HepG2 (cell line): ENCODE measurements around the gene CCNL1. TPM values are rescaled to one million over a fixed set of nuclear protein-coding genes. Genes with fewer than 3 reads are reported as not detected.
A peak's percentile ranks its signal among the peaks of the same experiment; 100 is the strongest.

ENCODE experiments used
- ARID5B ChIP-seq: IDR thresholded peaks from 2 replicates; pipeline ENCODE4 v1.4.0; 2020; ENCODE audit warnings: mild to moderate bottlenecking, missing genetic modification reagents
- HDAC2 ChIP-seq: sonication (generic); formaldehyde crosslinking; IDR thresholded peaks from 2 replicates; pipeline ENCODE4 v1.4.0; 2020; ENCODE audit warnings: missing genetic modification reagents
- HNRNPL ChIP-seq: fragments of 200-400 bp; formaldehyde crosslinking; IDR thresholded peaks from 2 replicates; pipeline ENCODE4 v1.6.1; 2017; ENCODE audit warnings: mild to moderate bottlenecking, low read depth, low read length
- KAT8 ChIP-seq: IDR thresholded peaks from 2 replicates; pipeline ENCODE4 v1.6.1; 2016; ENCODE audit warnings: missing genetic modification reagents, missing compliant biosample characterization
- MLXIP ChIP-seq: sonication (generic); formaldehyde crosslinking; IDR thresholded peaks from 2 replicates; pipeline ENCODE4 v1.9.0; 2021; ENCODE audit warnings: missing genetic modification reagents, borderline replicate concordance
- TEAD3 ChIP-seq: optimal IDR thresholded peaks from 2 replicates; pipeline ENCODE3; 2016; ENCODE audit warnings: borderline replicate concordance
- ZFP91 ChIP-seq: sonication (generic); formaldehyde crosslinking; IDR thresholded peaks from 2 replicates; pipeline ENCODE4 v1.9.0; 2022; ENCODE audit warnings: missing genetic modification reagents, mild to moderate bottlenecking, borderline replicate concordance
- ZNF800 ChIP-seq: sonication (generic); formaldehyde crosslinking; IDR thresholded peaks from 2 replicates; pipeline ENCODE4 v1.4.0; 2020; ENCODE audit warnings: missing genetic modification reagents
- polyA plus RNA-seq, 8 experiments: library from polyadenylated mRNA; depleted of rRNA in 3 of 8; stranded (reverse) in 7 of 8; unstranded in 1 of 8; fragments of >200 nt; fragmentation: Illumina TruSeq in 4 of 8; extraction: Trizol in 4 of 8; gene quantifications; 2 replicates each; pipeline versions ENCODE4 v1.2.1 to v1.2.3, GENCODE V29; 2011 to 2016; ENCODE audit warnings: low read depth in 4 of 8, missing spikeins in 1 of 8, mixed read lengths in 1 of 8; ENCODE audit not compliant: insufficient read depth in 1 of 8
- total RNA-seq, 5 experiments: library from RNA; depleted of rRNA; stranded (reverse); fragments of >200 nt; fragmentation: Illumina TruSeq; extraction: Trizol; gene quantifications; 2 replicates each; pipeline ENCODE4 v1.2.3, GENCODE V29; 2016; ENCODE audit warnings: low read depth in 1 of 5
- TF ChIP-seq, protein P1 (sequence below): sonication (generic); formaldehyde crosslinking; IDR thresholded peaks from 2 replicates; pipeline ENCODE4; 2020; ENCODE audit warnings: missing genetic modification reagents, mild to moderate bottlenecking, borderline replicate concordance
- TF ChIP-seq, protein P2 (sequence below): sonication (generic); formaldehyde crosslinking; IDR thresholded peaks from 2 replicates; pipeline ENCODE4 v1.5.0; 2020; ENCODE audit warnings: missing genetic modification reagents

The CCNL1 gene
- total and polyA plus RNA-seq, 2 of the 13 experiments (the other 11 are each of a cell fraction or from before 2014, with no cell fraction given), result 151 to 303 TPM

- no peak for TF ChIP-seq MLXIP (CRISPR knock-in tag)
- TF ChIP-seq, protein P1, sequence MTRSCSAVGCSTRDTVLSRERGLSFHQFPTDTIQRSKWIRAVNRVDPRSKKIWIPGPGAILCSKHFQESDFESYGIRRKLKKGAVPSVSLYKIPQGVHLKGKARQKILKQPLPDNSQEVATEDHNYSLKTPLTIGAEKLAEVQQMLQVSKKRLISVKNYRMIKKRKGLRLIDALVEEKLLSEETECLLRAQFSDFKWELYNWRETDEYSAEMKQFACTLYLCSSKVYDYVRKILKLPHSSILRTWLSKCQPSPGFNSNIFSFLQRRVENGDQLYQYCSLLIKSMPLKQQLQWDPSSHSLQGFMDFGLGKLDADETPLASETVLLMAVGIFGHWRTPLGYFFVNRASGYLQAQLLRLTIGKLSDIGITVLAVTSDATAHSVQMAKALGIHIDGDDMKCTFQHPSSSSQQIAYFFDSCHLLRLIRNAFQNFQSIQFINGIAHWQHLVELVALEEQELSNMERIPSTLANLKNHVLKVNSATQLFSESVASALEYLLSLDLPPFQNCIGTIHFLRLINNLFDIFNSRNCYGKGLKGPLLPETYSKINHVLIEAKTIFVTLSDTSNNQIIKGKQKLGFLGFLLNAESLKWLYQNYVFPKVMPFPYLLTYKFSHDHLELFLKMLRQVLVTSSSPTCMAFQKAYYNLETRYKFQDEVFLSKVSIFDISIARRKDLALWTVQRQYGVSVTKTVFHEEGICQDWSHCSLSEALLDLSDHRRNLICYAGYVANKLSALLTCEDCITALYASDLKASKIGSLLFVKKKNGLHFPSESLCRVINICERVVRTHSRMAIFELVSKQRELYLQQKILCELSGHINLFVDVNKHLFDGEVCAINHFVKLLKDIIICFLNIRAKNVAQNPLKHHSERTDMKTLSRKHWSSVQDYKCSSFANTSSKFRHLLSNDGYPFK (CRISPR knock-in tag), result peak; percentile 27; the same call in 1 of the 2 replicates
- TF ChIP-seq, protein P2, sequence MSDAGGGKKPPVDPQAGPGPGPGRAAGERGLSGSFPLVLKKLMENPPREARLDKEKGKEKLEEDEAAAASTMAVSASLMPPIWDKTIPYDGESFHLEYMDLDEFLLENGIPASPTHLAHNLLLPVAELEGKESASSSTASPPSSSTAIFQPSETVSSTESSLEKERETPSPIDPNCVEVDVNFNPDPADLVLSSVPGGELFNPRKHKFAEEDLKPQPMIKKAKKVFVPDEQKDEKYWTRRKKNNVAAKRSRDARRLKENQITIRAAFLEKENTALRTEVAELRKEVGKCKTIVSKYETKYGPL (CRISPR knock-in tag), result no peak
- no peak; the same call in 1 of the 2 replicates for TF ChIP-seq KAT8 (CRISPR knock-in tag)
- TF ChIP-seq HNRNPL, result 0 out of 2 replicates have a peak, but pooled peaks have one; percentile 25
- peak; percentile 50; the same call in 1 of the 2 replicates for TF ChIP-seq ARID5B (CRISPR knock-in tag)
- peak; percentile 56 for TF ChIP-seq TEAD3 (CRISPR knock-in tag)
- TF ChIP-seq ZNF800 (CRISPR knock-in tag), result 0 out of 2 replicates have a peak, but pooled peaks have one; percentile 28
- 0 out of 2 replicates have a peak, but pooled peaks have one; percentile 8 for TF ChIP-seq HDAC2
- peak; percentile 58; the same call in 1 of the 2 replicates for TF ChIP-seq ZFP91 (CRISPR knock-in tag)
Measured at GRCh38 chr3:157128771-157129681, 30.9 kb downstream of the CCNL1 start (continued).
